Measurements from ENCODE around the gene TNP2. TPM values are rescaled to one million over a fixed set of nuclear protein-coding genes. Genes with fewer than 3 reads are reported as not detected.

Gene TNP2
- total RNA-seq, 3 donors from 2014 or later = not detected

- no peak for TF ChIP-seq CTCF (IDR thresholded peaks at IDR 0.05)
- ATAC-seq = no peak
- Histone ChIP-seq H3K4me1 (ENCODE audit: low read depth) (no peaks in the 10 kb centered on the region), H3K4me3 (no peak overlapping the region), H3K9me3 (no peaks in the 10 kb centered on the region), H3K36me3 (ENCODE audit: low read depth) (no peaks in the 10 kb centered on the region)
- intact Hi-C loops (cut with DNase I, micrococcal nuclease) = no loop called here
- DNase-seq = no peak
Observed at GRCh38 chr16:11248133-11248532, 21.0 kb downstream of the TNP2 start.

GRCh38 chr16:11245988-11246387, 23.1 kb downstream of the TNP2 start:
- no peak for ATAC-seq
- intact Hi-C loops (cut with DNase I, micrococcal nuclease) = no loop called here
- Histone ChIP-seq H3K36me3 (ENCODE audit: low read depth) (no peaks in the 10 kb centered on the region), H3K9me3 (no peaks in the 10 kb centered on the region), H3K4me1 (ENCODE audit: low read depth) (no peaks in the 10 kb centered on the region), H3K4me3 (no peak overlapping the region)
- TF ChIP-seq CTCF (IDR thresholded peaks at IDR 0.05) = no peak
- DNase-seq = no peak

GRCh38 chr16:11245222-11245737, 23.8 kb downstream of the TNP2 start:
- ATAC-seq (no peak), DNase-seq (no peak)
- Histone ChIP-seq H3K4me3 (no peak overlapping the region), H3K9me3 (no peaks in the 10 kb centered on the region), H3K4me1 (ENCODE audit: low read depth) (no peaks in the 10 kb centered on the region), H3K36me3 (ENCODE audit: low read depth) (no peaks in the 10 kb centered on the region)
- intact Hi-C loops (cut with DNase I, micrococcal nuclease) = no loop called here
- no peak for TF ChIP-seq CTCF (IDR thresholded peaks at IDR 0.05)

- ATAC-seq (no peak), DNase-seq (no peak)
- intact Hi-C loops (cut with DNase I, micrococcal nuclease) = no loop called here
Observed at GRCh38 chr16:11242658-11243057, 26.5 kb downstream of the TNP2 start.

GRCh38 chr16:11241480-11242204, 27.5 kb downstream of the TNP2 start:
- no peak for DNase-seq
- intact Hi-C loops (cut with DNase I, micrococcal nuclease) = no loop called here
- ATAC-seq = no peak

More at GRCh38 chr16:11242658-11243057, 26.5 kb downstream of the TNP2 start:
- Histone ChIP-seq H3K4me1 (ENCODE audit: low read depth) (no peaks in the 10 kb centered on the region), H3K36me3 (ENCODE audit: low read depth) (no peaks in the 10 kb centered on the region), H3K9me3 (no peaks in the 10 kb centered on the region), H3K4me3 (no peak overlapping the region)
- TF ChIP-seq CTCF (IDR thresholded peaks at IDR 0.05) = no peak

More at GRCh38 chr16:11241480-11242204, 27.5 kb downstream of the TNP2 start:
- no peaks in the 10 kb centered on the region for H3K9me3 ChIP-seq
- no peaks in the 10 kb centered on the region for H3K36me3 ChIP-seq (ENCODE audit: low read depth)
- no peaks in the 10 kb centered on the region for H3K4me1 ChIP-seq (ENCODE audit: low read depth)
- H3K4me3 ChIP-seq = no peak overlapping the region
- no peak for TF ChIP-seq CTCF (IDR thresholded peaks at IDR 0.05)
